HCT116 (cell line): Measurements from ENCODE around the gene VAV2.

Source experiments
- CTCF ChIP-seq, 3 experiments: fragments of 200-600 bp in 1 of 3; sonication (generic) in 1 of 3; IDR thresholded peaks in 2 of 3; conservative IDR thresholded peaks in 1 of 3; 2 replicates each; pipeline ENCODE4 v1.5.1; 2012 to 2017; ENCODE audit warnings: low read depth in 2 of 3, low read length in 2 of 3, antibody characterized with exemption in 1 of 3, borderline replicate concordance in 1 of 3, control low read depth in 1 of 3, mild to moderate bottlenecking in 1 of 3, mixed read lengths in 1 of 3, mixed run types in 1 of 3, moderate library complexity in 1 of 3; ENCODE audit not compliant: insufficient read depth in 1 of 3
- EZH2 ChIP-seq: fragments of 200-600 bp; sonication (generic); IDR thresholded peaks from 2 replicates; pipeline ENCODE4 v1.6.1; 2017; ENCODE audit warnings: antibody characterized with exemption, mixed run types
- MAX ChIP-seq: IDR thresholded peaks from 2 replicates; pipeline ENCODE4 v1.6.1; 2012
- TCF7L2 ChIP-seq: IDR thresholded peaks from 2 replicates; pipeline ENCODE4 v1.7.0; 2011; ENCODE audit warnings: borderline replicate concordance, inconsistent platforms; ENCODE audit not compliant: insufficient read depth, insufficient read length; ENCODE audit errors: extremely low read depth

- no peak for TF ChIP-seq CTCF (IDR thresholded peaks at IDR 0.05 in 2 of 3, conservative IDR thresholded peaks at IDR 0.05 in 1 of 3; ENCODE audit: borderline replicate concordance in 1 of 3, insufficient read depth in 1 of 3, low read depth in 2 of 3, low read length in 2 of 3)
- no peak for TF ChIP-seq MAX
- no peak for TF ChIP-seq TCF7L2
- TF ChIP-seq EZH2, result no peak
Observed at GRCh38 chr9:133968428-133968827, 23.7 kb downstream of the VAV2 start.
